Adrenal gland (tissue), 12 donors: ENCODE results near the gene WDR91. TPM values are rescaled to one million over a fixed set of nuclear protein-coding genes. Genes with fewer than 3 reads are reported as not detected.

Source experiments
- DNase-seq, 7 donors: peaks; one replicate each; pipeline ENCODE4 v3.0.0-alpha.2; 2019 to 2020
- H3K27ac ChIP-seq, 5 donors: fragments of 200-600 bp; sonication (generic) in 4 of 5; 1 replicate in 3 of 5; 2 replicates in 2 of 5; pipeline versions ENCODE4 v1.5.1 to v1.8.0; 2016 to 2020; ENCODE audit warnings: mild to moderate bottlenecking in 1 of 5
- H3K27me3 ChIP-seq: fragments of 200-600 bp; 2 replicates; pipeline ENCODE4 v1.8.0; 2021
- H3K36me3 ChIP-seq, 2 donors: fragments of 200-600 bp; replicated peaks in 1 of 2; 1 replicate in 1 of 2; 2 replicates in 1 of 2; pipeline versions ENCODE4 v1.5.1 to v1.8.0; 2018 to 2022
- H3K4me1 ChIP-seq, 2 donors: fragments of 200-600 bp; replicated peaks in 1 of 2; 1 replicate in 1 of 2; 2 replicates in 1 of 2; pipeline versions ENCODE4 v1.5.1 to v1.8.0; 2018 to 2021
- H3K4me3 ChIP-seq, 4 donors: fragments of 200-600 bp; sonication (generic) in 3 of 4; one replicate each; pipeline ENCODE4 v1.5.1; 2016 to 2018
- H3K9me3 ChIP-seq, 3 donors: fragments of 200-600 bp; sonication (generic) in 1 of 3; replicated peaks in 1 of 3; 1 replicate in 2 of 3; 2 replicates in 1 of 3; pipeline versions ENCODE4 v1.5.1 to v1.8.0; 2016 to 2021
- POLR2A ChIP-seq, 2 donors: fragments of 450-650 bp; IDR thresholded peaks; one replicate each; pipeline ENCODE4 v1.6.1; 2017; ENCODE audit warnings: antibody characterized with exemption in 2 of 2, mild to moderate bottlenecking in 2 of 2, moderate library complexity in 1 of 2
- WGBS, 4 donors: extraction: QIAGEN DNeasy Blood & Tissue Kit in 2 of 4; methylation state at CpG; one replicate each; pipeline versions ENCODE4 v1.1.5 to v1.1.7; 2013 to 2017; 5-methylcytosine and 5-hydroxymethylcytosine counted together
- intact Hi-C, 2 donors: fragments of 100-400 bp; cut with DNase I; formaldehyde crosslinking; loops; one replicate each; pipeline versions ENCODE4 v1.14.1 to v1.15.0; 2022 to 2023
- polyA plus RNA-seq, 3 donors: library from polyadenylated mRNA; stranded (reverse); fragments of 200-250 nt in 2 of 3; fragments of 350-450 nt in 1 of 3; fragmentation: Illumina TruSeq in 1 of 3; extraction: RNeasy Lipid Tissue Mini Kit (QIAGEN cat#74804) in 1 of 3; gene quantifications; one replicate each; pipeline ENCODE4 v1.2.3, GENCODE V29; 2013 to 2014
- total RNA-seq, 9 donors: library from RNA; depleted of rRNA in 4 of 9; stranded (reverse); fragments of >200 nt in 4 of 9; fragments of 120-200 nt in 1 of 9; fragmentation: NEBNext Ultra II Directional in 1 of 9; extraction: Animal tissue kit (Norgen Biotek cat#: 25700) in 1 of 9; gene quantifications; one replicate each; pipeline versions ENCODE4 v1.1.0 to v1.2.4, GENCODE V29; 2013 to 2023
- TF ChIP-seq, protein P1 (sequence below), 6 experiments: fragments of 450-650 bp in 4 of 6; fragments of 200-600 bp in 2 of 6; sonication (generic) in 1 of 6; IDR thresholded peaks; 1 replicate in 5 of 6; 2 replicates in 1 of 6; pipeline versions ENCODE4 v1.5.1 to v1.8.0; 2016 to 2021; ENCODE audit warnings: antibody characterized with exemption in 6 of 6, mild to moderate bottlenecking in 2 of 6, moderate library complexity in 1 of 6
- donor health status: healthy with polysubstance abuse.
- donor health status: Bipolar disorder and iron deficiency.
- donor health status: DM: yes; HTN: yes; CAD: no.
- donor health status: DM: no; HTN: no; CAD: no.
- donor health status: DM: no; HTN: no; CAD: no.
- donor health status: DM: yes; HTN: yes; CAD: no.

WDR91 gene
- total and polyA plus RNA-seq, 12 donors: 6.8 to 29.6 (median 15.5) TPM

DNA sequence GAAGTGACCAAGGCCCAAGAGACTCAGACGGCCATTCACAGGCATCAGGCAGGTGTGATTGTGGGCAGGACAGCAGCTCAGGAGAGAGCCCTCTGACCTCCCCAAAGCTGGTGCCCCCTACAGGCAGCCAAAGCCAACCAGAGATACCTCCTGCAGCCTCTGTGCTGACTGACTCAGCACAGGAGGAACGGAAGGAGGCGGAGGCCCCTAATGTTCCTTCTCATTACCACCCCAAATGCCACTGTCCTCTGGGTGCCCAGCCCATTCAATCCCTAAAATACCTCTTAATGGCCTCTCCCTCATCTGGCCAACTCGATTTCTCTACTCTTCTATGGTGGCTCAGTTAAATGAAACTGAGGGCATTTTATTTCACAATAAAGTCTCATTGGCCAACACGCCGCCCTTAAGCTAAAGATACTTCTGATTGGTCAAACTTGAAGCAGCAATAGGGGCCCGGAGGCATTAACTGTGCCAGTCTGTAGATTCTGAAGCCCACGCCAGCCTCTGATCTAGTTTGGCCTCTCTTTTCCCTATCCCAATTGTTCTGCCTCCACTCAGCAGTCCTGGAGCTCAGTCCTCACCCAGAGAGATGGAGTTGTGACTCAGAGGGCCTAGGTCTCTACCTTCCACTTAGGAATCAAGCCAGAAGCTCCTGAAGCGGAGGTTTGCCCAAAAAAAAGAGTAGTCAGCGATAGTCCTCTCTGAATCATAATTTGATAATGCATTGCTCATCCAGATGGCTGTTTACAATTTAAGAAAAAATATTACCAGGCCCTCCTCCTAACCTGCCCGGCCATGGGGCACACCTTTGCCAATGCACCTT lies 42.0 kb downstream of the WDR91 start:
- H3K36me3 ChIP-seq: peaks cover 0 to 38% of the 10 kb centered on the region in 2 donors
- H3K27ac ChIP-seq: peak overlapping the region; percentile 60 to 97 (median 91)
- WGBS, 4 donors: 49 to 57% (median 54%) methylated on average over 10 to 11 of the region's 11 CpGs
- no peak for TF ChIP-seq POLR2A (IDR thresholded peaks at IDR 0.05)
- TF ChIP-seq, protein P1, sequence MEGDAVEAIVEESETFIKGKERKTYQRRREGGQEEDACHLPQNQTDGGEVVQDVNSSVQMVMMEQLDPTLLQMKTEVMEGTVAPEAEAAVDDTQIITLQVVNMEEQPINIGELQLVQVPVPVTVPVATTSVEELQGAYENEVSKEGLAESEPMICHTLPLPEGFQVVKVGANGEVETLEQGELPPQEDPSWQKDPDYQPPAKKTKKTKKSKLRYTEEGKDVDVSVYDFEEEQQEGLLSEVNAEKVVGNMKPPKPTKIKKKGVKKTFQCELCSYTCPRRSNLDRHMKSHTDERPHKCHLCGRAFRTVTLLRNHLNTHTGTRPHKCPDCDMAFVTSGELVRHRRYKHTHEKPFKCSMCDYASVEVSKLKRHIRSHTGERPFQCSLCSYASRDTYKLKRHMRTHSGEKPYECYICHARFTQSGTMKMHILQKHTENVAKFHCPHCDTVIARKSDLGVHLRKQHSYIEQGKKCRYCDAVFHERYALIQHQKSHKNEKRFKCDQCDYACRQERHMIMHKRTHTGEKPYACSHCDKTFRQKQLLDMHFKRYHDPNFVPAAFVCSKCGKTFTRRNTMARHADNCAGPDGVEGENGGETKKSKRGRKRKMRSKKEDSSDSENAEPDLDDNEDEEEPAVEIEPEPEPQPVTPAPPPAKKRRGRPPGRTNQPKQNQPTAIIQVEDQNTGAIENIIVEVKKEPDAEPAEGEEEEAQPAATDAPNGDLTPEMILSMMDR (IDR thresholded peaks at IDR 0.05): peak in 5 of 6 experiments; percentile 5 to 27 (median 16)
- H3K9me3 ChIP-seq: no peaks in the 10 kb centered on the region
- H3K27me3 ChIP-seq: no peaks in the 10 kb centered on the region
- H3K4me1 ChIP-seq: peaks cover 6 to 39% of the 10 kb centered on the region in 2 donors
- intact Hi-C loops: loop anchor here (10.0 kb wide), 3 partner anchors 175 to 475 kb away; partner anchors contain the start of gene AGBL3 (in 1 of the 2)
- H3K4me3 ChIP-seq: peak overlapping the region in 3 of 4 donors; percentile 5 to 78 (median 77)
- peak in 4 of 7 donors; percentile 39 to 62 (median 52) for DNase-seq

DNA sequence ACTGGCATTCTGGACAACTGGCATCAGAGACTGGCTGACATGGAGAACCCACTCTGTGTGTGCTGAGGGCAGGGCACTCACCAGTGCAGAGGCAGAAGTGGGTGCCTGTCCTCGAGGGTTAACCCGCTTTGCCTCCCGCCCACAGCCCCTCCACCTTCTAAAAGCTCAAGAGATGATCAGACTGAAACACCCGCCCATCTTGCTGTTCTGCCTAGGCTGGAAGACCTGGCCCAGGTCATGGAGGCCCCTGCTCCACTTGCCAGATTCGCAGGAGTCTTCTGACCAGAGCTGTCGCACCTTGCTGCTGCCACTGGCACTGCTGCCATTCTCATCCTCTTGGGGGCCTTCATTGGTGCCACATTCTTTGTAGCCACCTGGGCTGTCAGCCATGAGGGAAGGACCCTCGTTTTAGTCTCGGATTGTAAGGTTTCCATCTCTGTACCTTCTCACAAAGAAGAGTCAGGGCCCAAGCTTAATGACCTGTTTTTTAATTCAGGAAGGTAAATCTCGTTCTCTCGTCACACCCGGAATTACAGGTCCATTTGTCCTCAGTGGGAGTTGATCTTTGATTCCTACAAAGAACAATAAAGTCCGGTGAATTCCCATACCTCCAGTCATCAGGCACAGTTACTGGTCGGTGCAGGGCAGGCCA lies 42.7 kb downstream of the WDR91 start:
- Histone ChIP-seq H3K4me1 (peaks cover 6 to 39% of the 10 kb centered on the region in 2 donors), H3K36me3 (peaks cover 0 to 38% of the 10 kb centered on the region in 2 donors), H3K27ac (peak overlapping the region in 3 of 5 donors; percentile 14 to 97 (median 91)), H3K4me3 (no peak overlapping the region), H3K27me3 (no peaks in the 10 kb centered on the region), H3K9me3 (no peaks in the 10 kb centered on the region)
- 89 to 92% (median 91%) methylated on average over 11 to 13 of the region's 13 CpGs for WGBS, 4 donors
- intact Hi-C loops: loop anchor here (10.0 kb wide), 3 partner anchors 174 to 474 kb away; partner anchors contain the start of gene AGBL3 (in 1 of the 2)
- DNase-seq: no peak
- no peak for TF ChIP-seq POLR2A (IDR thresholded peaks at IDR 0.05)
- TF ChIP-seq, protein P1 (IDR thresholded peaks at IDR 0.05): no peak

DNA sequence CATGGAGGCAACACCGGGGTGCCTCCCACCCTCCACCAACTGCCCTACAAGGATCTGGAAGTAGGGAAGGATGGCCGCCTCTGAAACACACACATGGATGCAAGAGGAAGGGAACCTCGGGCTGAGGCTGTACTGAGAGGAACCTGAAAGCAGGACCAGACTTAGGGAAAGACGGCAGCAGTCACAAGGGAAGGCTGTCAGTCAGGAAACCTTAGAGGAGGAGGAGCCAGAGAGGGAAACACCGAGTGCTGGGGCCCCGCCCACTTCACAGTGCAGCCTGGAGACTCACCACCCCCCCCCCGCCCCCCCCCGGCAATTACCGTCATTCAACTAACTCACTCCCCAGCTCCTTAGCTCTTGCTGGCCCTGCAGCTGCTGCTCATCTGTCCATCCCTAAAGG lies 43.3 kb downstream of the WDR91 start:
- peak in 1 of 7 donors; percentile 43 for DNase-seq
- Histone ChIP-seq H3K36me3 (peaks cover 0 to 38% of the 10 kb centered on the region in 2 donors), H3K4me1 (peaks cover 6 to 39% of the 10 kb centered on the region in 2 donors), H3K27ac (peak overlapping the region in 3 of 5 donors; percentile 20 to 97 (median 91)), H3K27me3 (no peaks in the 10 kb centered on the region), H3K4me3 (no peak overlapping the region), H3K9me3 (no peaks in the 10 kb centered on the region)
- intact Hi-C loops: loop anchor here (10.0 kb wide), 3 partner anchors 173 to 473 kb away; partner anchors contain the start of gene AGBL3 (in 1 of the 2)
- WGBS, 4 donors: 42 to 57% (median 50%) methylated on average over 7 to 9 of the region's 9 CpGs
- TF ChIP-seq POLR2A (IDR thresholded peaks at IDR 0.05): no peak
- TF ChIP-seq, protein P1 (IDR thresholded peaks at IDR 0.05): no peak
